Measurements from ENCODE around the gene BRD3.

Gene BRD3

DNA sequence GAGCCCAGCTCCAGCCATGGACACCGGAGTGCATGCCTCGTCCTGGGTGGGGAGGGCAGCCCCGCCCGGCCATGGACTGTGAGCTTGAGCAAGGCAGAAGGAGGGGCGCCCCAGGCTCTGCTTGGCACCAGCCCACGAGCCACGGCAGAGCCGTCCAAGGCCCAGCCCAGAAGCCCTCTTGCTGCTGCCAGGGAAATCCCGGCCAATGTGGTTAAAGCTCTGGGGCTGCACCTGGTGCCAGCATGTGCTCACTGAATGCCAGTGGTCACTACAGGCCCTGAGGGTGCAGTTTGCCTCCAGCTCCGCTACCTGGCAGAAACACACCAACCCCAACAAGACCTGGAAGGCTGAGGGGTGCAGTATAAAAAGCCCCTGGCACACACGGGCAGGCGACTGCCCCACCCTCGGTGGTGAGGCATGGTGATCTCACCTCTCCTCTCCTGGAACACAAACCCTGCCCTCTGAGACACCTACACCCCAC, 11.8 kb downstream of the BRD3 start:
- no peaks in the 10 kb centered on the region for H3K9me3 Mint-ChIP-seq
- peak overlapping the region in 1 of 2 donors; percentile 62 for H3K27ac Mint-ChIP-seq
- ATAC-seq (replicated peaks) (no peak), DNase-seq (no peak)
- no peak overlapping the region for H3K4me3 Mint-ChIP-seq
- peaks cover 26% of the 10 kb centered on the region for H3K36me3 Mint-ChIP-seq (ENCODE audit: insufficient read depth)
- no peaks in the 10 kb centered on the region for H3K27me3 Mint-ChIP-seq
- H3K4me1 Mint-ChIP-seq (ENCODE audit: low read depth in 2 of 2) = peaks cover 33 to 34% of the 10 kb centered on the region in 2 donors

DNA sequence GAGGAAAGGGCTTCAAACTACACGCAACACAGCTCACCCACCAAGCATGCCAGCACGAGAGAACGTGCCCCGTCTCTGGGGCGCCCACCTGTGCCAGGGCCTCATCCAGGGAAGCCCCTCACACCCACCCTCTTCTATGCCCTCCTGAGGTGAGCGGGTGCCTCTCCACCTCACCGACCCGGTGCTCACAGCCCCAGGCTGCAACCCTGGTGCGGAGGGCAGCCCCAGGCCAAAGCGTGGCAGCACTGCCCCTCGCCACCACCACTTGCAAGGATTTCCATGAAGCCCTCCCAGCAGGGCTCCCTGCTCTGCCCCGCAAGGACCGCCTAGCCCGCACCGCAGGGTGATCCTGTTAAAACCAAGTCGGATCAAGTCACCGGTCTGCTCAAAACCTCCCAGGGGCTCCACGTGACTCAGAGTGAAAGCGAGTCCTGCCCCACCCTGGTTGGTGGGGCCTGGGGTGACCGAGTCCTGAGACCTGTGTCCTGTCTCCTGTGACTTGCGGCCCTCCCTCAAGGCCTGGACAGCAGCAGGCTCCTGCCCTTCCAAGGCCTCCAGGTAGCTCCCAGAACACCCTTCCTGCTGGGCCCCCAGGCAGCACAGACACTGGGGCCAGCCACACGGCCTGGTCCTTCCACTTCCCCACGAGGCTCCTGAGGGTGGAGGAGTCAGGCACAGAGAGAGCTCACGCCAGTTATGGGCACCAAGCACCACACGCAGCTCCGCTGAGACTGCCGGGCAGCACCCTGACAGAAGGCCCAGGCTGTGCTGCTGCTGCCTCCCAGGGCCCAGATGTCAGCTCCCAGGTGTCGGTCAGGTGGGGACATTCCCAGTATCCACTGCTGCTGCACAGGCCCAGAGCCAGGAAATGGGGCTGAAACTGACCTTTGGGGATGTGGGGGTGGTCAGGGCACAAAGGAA, 12.7 kb downstream of the BRD3 start:
- no peak overlapping the region for H3K4me3 Mint-ChIP-seq
- H3K27me3 Mint-ChIP-seq = no peaks in the 10 kb centered on the region
- H3K27ac Mint-ChIP-seq = peak overlapping the region in 1 of 2 donors; percentile 62
- DNase-seq (no peak), ATAC-seq (replicated peaks) (no peak)
- H3K36me3 Mint-ChIP-seq (ENCODE audit: insufficient read depth) = peaks cover 30% of the 10 kb centered on the region
- H3K4me1 Mint-ChIP-seq (ENCODE audit: low read depth in 2 of 2) = peaks cover 27% of the 10 kb centered on the region in 2 donors
- H3K9me3 Mint-ChIP-seq = no peaks in the 10 kb centered on the region

DNA sequence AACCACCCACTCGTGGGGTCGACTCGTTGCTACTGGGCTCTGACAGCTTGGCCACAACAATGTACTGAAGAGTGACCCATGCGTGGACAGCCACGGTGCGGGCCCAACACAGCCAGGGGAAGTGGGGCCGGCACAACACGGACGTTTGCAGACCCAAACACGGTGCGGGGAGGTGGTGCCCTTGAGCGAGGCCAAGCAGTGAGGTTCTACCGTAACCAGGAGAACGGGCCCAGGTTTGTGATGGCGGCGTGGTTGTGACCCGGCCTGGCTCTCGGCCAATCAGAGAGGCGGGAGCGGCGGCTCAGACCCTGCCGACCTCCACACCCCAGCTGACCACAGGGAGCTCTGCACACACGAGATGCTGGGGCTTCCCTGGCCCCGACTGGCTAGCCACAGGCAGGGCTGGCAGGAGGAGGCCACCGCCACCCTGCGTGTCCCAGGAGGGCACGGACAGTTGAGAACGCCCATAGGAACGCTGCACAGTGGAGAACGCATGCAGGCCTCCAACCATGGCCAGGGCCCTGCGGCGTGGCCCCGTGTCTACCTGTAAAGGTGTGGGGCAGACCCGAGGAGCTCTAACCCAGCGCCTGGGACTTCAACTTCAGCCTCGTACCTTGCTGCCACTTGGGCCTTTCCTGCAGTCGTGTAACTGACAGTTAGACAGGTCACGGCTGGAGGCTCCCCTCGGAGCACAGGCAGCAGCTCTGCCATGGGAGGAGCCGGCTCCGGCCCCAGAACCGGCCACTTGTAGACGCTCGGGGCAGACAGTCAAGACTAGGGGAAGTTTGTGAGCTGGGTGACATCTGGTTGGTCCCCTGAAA, 13.7 kb downstream of the BRD3 start:
- Mint-ChIP-seq H3K4me3 (no peak overlapping the region), H3K4me1 (ENCODE audit: low read depth in 2 of 2) (peaks cover 23 to 27% of the 10 kb centered on the region in 2 donors), H3K36me3 (ENCODE audit: insufficient read depth) (peaks cover 34% of the 10 kb centered on the region), H3K27ac (peak overlapping the region in 1 of 2 donors; percentile 62), H3K27me3 (no peaks in the 10 kb centered on the region), H3K9me3 (no peaks in the 10 kb centered on the region)
- ATAC-seq (replicated peaks) (no peak), DNase-seq (no peak)

DNA sequence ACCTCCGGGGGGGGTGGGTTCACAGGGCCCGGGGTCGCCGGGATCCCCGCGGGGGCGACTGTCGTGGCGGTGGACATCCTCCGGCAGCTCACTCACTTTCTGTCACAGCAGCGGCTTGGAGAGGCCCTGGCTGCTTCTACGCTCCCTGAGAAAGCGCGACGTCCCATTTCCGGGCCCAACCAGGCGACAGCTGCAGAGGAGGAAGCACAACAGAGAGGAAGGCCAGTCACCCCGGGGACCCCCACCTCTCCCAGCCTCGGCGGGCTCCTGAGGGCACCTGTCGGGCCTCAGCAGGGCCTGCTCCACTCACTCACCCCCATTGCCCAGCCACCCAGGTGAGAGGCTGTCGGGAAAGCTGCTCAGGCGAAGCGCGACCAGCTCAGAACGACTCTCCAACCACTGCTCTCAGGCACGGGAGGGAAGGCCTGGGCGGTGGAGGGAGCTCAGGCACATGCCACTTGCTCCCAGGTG, 14.4 kb downstream of the BRD3 start:
- H3K4me1 Mint-ChIP-seq (ENCODE audit: low read depth in 2 of 2) = peaks cover 17 to 20% of the 10 kb centered on the region in 2 donors
- ATAC-seq (replicated peaks) (no peak), DNase-seq (no peak)
- H3K27me3 Mint-ChIP-seq = no peaks in the 10 kb centered on the region
- no peaks in the 10 kb centered on the region for H3K9me3 Mint-ChIP-seq
- no peak overlapping the region for H3K4me3 Mint-ChIP-seq
- peaks cover 38% of the 10 kb centered on the region for H3K36me3 Mint-ChIP-seq (ENCODE audit: insufficient read depth)
- peak overlapping the region in 1 of 2 donors; percentile 55 for H3K27ac Mint-ChIP-seq

DNA sequence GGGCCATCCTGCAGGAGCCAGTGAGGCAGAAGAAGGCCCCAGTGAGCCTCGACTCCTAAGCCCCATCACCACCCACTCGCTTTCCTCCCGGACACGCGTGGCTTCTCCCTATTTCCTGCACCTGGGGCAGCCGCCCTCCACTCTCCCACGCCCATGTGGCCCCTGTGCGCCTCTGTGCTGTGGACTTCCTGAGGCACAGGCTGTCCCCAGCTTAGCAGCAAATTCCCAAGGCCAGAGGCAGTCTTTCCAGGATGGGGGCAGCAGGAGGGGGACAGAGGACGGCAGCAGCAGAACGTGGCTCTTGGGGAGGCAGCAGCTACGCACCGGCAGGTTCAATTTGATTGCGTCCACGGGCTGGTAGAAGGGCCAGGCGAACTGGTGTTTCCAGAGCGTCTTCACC, 14.9 kb downstream of the BRD3 start:
- peaks cover 16 to 18% of the 10 kb centered on the region in 2 donors for H3K4me1 Mint-ChIP-seq (ENCODE audit: low read depth in 2 of 2)
- no peaks in the 10 kb centered on the region for H3K27me3 Mint-ChIP-seq
- H3K36me3 Mint-ChIP-seq (ENCODE audit: insufficient read depth) = peaks cover 43% of the 10 kb centered on the region
- no peak for DNase-seq
- no peak for ATAC-seq (replicated peaks)
- H3K4me3 Mint-ChIP-seq = no peak overlapping the region
- no peaks in the 10 kb centered on the region for H3K9me3 Mint-ChIP-seq
- peak overlapping the region in 1 of 2 donors; percentile 55 for H3K27ac Mint-ChIP-seq

DNA sequence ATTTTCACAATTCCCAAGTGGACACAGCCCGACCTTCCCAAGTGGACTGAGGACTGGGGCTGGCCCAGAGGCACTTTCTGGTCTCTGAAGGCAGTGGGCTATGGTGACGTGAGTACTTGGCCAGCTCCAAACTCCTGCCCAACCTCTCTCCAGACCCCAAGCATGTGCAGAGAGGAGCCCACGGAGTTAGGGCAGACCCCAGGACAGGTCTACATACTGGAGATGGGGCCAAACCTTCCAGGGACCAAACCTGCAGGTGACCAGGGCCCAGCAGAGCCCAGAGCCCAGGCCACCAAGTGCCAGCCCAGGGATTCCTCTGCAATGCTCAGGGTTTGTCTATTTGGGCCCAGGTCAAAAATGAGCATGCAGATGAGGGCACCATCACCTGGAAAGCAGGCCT, 15.3 kb downstream of the BRD3 start:
- Mint-ChIP-seq H3K27me3 (no peaks in the 10 kb centered on the region), H3K27ac (peak overlapping the region in 1 of 2 donors; percentile 55), H3K9me3 (no peaks in the 10 kb centered on the region), H3K4me3 (no peak overlapping the region), H3K4me1 (ENCODE audit: low read depth in 2 of 2) (peaks cover 16 to 17% of the 10 kb centered on the region in 2 donors), H3K36me3 (ENCODE audit: insufficient read depth) (peaks cover 43% of the 10 kb centered on the region)
- no peak for DNase-seq
- ATAC-seq (replicated peaks) = no peak

DNA sequence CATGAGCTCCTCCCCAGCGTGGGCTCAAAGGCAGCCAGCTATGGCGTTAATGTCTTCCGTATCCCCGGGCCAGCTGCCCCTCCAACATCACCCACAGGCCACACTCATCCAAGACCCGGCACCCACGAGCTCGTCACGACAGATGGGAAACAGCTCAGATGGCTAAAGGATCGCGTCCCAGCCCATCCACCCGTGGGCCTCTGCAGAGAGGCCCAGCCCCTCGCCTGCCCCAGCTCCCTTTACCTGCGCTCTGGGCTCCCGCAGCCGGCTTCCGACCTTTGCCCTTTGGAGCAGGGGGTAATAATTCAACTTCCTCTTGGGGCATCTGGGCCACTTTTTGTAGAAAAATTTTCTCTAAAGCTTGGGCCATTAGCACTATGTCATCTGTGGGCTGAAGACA, 16.5 kb downstream of the BRD3 start:
- DNase-seq (no peak), ATAC-seq (replicated peaks) (no peak)
- Mint-ChIP-seq H3K4me1 (ENCODE audit: low read depth in 2 of 2) (peaks cover 8 to 9% of the 10 kb centered on the region in 2 donors), H3K27ac (no peak overlapping the region), H3K9me3 (no peaks in the 10 kb centered on the region), H3K36me3 (ENCODE audit: insufficient read depth) (peaks cover 52% of the 10 kb centered on the region), H3K4me3 (no peak overlapping the region), H3K27me3 (no peaks in the 10 kb centered on the region)

DNA sequence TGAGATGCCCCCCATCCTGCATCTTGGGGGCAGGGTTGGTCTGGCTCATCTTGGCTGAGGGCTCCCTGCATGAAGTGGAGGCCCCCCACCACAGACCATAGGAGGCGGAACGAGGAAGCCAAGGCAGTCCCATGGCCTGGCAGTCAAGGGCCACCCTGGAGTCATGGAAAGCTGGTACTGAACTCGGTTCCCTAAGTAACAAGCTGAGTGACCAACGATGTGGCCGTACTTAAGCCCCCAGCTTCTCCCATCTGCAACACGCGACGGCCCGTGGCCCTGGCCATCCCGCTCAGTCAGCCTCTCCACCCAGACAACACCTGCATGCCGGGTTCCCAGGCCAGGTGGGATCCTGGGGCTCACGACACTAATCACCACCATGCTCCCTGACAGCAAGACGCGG, 17.1 kb downstream of the BRD3 start:
- DNase-seq = no peak
- H3K9me3 Mint-ChIP-seq = no peaks in the 10 kb centered on the region
- H3K4me3 Mint-ChIP-seq = no peak overlapping the region
- peaks cover 52% of the 10 kb centered on the region for H3K36me3 Mint-ChIP-seq (ENCODE audit: insufficient read depth)
- H3K27me3 Mint-ChIP-seq = no peaks in the 10 kb centered on the region
- peaks cover 4% of the 10 kb centered on the region in 2 donors for H3K4me1 Mint-ChIP-seq (ENCODE audit: low read depth in 2 of 2)
- H3K27ac Mint-ChIP-seq = no peak overlapping the region
- ATAC-seq (replicated peaks) = no peak

DNA sequence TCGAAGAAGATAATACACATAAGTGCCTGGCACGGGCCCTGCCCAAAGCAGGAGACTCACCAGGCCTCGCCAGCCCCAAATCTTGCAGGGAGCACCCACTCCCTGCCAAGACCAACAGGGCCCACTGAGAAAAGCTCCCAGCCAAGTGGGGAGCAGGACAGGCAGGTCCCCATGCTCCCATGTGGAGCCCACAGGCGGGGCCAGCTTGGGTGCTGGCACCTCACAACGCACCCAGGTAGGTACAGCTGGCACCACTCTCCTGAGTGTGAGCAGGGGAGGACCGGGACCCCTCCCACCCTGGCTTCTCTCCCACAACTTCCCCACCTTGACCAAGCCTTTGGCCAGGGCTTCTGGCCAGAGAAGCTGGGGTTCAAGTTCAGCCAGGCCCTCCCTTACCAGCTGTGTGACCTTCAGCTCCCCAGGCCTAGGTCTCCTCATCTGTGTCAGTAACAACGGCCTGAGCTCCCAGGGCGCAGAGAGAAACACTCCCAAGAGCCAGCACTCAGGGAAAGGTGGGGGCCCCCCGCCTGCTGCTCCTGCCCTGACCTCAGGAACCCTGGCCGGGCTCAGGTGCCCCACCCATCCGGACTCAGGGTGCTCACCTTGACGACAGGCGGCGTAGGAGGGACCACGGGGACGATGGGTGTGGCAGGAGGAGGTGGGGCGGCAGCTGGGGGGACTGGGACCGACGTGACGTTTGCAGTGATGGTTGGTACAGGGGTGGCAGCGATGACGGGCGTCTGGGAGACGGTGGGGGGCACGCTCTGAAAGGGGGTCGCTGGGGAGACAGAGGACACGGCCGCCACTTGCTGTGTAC, 17.8 kb downstream of the BRD3 start:
- DNase-seq (no peak), ATAC-seq (replicated peaks) (no peak)
- Mint-ChIP-seq H3K4me3 (no peak overlapping the region), H3K4me1 (ENCODE audit: low read depth in 2 of 2) (peaks cover 2 to 3% of the 10 kb centered on the region in 2 donors), H3K36me3 (ENCODE audit: insufficient read depth) (peaks cover 57% of the 10 kb centered on the region), H3K9me3 (no peaks in the 10 kb centered on the region), H3K27me3 (no peaks in the 10 kb centered on the region), H3K27ac (no peak overlapping the region)

DNA sequence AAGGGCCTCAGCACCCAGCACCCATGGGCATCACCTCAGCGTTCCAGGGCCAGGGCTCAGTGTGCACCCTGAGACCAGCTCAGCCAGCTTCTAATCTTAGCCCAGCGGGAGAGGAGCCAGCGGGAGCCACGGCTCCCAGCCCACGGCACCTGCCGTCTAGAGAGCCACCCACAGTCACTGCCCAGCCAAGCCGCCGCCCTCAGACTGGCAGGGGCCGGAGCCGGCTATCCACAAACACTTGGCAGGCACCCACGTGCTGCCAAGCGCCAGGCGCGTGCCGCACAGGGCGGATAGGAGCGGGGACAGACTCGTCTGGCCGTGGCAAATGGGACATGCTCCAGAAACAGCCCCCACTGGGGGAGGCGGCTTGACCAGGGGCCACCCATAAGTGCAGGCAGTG, 18.6 kb downstream of the BRD3 start:
- DNase-seq = no peak
- Mint-ChIP-seq H3K9me3 (no peaks in the 10 kb centered on the region), H3K27ac (no peak overlapping the region), H3K27me3 (no peaks in the 10 kb centered on the region), H3K4me3 (no peak overlapping the region), H3K36me3 (ENCODE audit: insufficient read depth) (peaks cover 60% of the 10 kb centered on the region), H3K4me1 (ENCODE audit: low read depth in 2 of 2) (no peaks in the 10 kb centered on the region)
- ATAC-seq (replicated peaks) = no peak

DNA sequence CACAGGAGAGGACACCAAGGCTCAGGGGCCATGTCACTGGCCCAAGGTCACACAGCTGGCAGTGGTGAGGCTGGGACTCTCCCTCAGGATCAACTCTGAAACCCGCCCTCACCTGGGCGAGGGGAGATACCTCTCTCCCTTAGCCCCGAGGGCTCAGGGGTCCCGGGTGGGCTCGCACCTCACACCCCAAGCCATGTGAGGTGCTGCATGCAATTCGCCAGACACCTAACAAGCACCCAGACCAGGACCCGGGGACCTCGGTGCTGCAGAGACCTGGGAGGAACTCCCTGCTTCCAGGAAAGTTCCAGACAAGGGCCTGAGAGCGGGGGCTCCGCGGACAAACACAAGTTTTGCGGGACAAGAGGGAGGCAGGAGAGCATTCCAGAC, 19.3 kb downstream of the BRD3 start:
- Mint-ChIP-seq H3K27ac (no peak overlapping the region), H3K27me3 (no peaks in the 10 kb centered on the region), H3K36me3 (ENCODE audit: insufficient read depth) (peaks cover 60% of the 10 kb centered on the region), H3K9me3 (no peaks in the 10 kb centered on the region), H3K4me1 (ENCODE audit: low read depth in 2 of 2) (peaks cover 0 to 4% of the 10 kb centered on the region in 2 donors), H3K4me3 (no peak overlapping the region)
- ATAC-seq (replicated peaks) = no peak
- DNase-seq = no peak

DNA sequence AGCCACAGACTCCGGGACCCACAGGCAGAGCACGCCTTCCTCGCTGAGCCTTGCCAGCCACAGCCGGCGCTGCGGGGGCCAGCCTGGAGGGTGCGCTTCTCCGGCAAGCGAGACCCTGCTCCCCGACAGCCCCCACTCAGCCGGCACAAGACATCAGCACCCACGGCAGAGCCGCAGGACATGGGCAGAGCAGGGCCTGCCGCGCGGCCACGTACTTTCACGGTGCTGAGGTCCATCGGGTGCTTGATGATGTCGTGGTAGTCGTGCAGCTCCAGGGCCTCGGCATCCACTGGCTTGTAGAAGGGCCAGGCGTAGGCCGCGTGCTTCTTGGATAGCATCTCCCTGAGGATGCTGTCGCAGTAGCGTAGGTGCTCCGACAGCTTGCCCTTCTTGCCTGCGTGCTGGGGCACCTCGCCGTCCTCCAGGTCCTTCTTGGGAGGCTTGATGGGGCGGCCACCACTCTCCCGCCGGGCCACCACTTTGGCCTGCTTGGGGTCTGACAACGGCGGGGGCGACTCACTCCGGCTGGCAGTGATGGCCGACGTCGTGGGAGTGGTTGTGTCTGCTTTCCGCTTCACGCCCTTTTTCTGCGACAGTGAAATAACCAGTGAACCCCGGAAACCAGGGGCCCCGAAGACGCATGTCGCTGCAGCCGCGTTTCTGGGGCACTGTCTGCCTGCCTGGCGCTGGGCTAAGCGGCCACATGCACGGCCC, 19.8 kb downstream of the BRD3 start:
- peaks cover 59% of the 10 kb centered on the region for H3K36me3 Mint-ChIP-seq (ENCODE audit: insufficient read depth)
- peaks cover 0 to 4% of the 10 kb centered on the region in 2 donors for H3K4me1 Mint-ChIP-seq (ENCODE audit: low read depth in 2 of 2)
- no peak for ATAC-seq (replicated peaks)
- no peaks in the 10 kb centered on the region for H3K9me3 Mint-ChIP-seq
- DNase-seq = no peak
- no peaks in the 10 kb centered on the region for H3K27me3 Mint-ChIP-seq
- no peak overlapping the region for H3K4me3 Mint-ChIP-seq
- H3K27ac Mint-ChIP-seq = no peak overlapping the region
